HG03469 (cell line): ENCODE measurements around the gene NUDT3.
"Not testable (repeated sequence)": the region's sequence is repeated elsewhere in the genome, so short reads cannot be mapped to it uniquely, and the experiment has no call there.

ENCODE experiments used
- ATAC-seq: cut with Tn5 transposase; IDR thresholded peaks from one replicate; pipeline ENCODE4 v1.9.1; 2021; ENCODE audit warnings: mild to moderate bottlenecking, moderate library complexity, moderate number of reproducible peaks; ENCODE audit not compliant: unreplicated experiment

NUDT3 gene

GRCh38 chr6:34346175-34347119, 46.0 kb downstream of the NUDT3 start:
- ATAC-seq: no peak

GRCh38 chr6:34343806-34344205, 48.7 kb downstream of the NUDT3 start:
- ATAC-seq: no peak

GRCh38 chr6:34342247-34342646, 50.2 kb downstream of the NUDT3 start:
- no peak for ATAC-seq

DNA sequence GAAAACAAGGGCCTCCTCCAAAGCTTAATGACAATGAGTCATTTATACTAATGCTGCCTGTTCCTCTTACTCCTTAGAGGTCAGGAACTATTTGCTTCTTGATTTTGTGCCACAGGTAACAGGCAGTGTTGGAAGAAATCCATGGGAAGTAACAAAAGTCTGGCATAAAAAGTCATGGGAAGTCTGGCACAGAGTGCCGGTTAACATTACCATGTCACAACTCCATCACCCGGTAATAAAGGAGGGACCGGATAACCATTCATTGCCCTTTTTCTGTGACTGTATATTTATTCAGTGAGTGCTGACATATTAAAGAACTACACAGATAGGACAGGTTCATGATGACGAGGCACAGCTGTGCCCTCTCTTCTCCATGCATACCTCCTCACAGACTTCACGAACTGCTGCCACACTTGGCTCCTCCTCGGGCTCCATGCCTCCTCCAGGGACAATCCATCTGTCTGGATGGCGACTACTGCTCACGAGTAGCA, 50.9 kb downstream of the NUDT3 start:
- no peak for ATAC-seq

DNA sequence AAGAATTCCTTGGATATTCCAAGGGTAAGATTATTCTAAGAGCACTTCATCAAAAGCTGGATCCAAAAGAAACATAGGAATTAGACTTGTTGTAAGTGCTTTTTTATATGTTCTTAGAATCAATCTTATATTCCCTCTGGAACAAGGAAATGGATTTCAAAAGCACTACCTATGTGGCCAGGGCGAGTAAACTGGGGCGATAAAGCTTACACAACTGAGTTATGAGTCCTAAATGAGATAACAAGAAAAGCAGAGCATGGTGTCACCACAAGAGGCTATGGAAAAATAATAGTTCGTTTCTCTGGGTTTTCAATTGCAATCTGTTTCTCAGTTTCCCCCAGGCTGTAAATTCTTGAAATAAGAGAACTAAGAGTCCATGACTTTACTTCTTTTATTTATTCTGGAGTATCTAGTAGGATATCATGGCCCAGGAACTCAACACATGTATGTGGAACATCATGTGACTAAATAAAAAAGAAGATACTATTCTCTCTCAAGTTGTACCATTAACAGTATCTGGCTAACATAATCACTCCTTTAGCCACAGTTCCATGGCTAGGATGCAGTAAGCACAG, 51.5 kb downstream of the NUDT3 start:
- ATAC-seq: no peak

GRCh38 chr6:34340394-34340793, 52.1 kb downstream of the NUDT3 start:
- ATAC-seq: no peak

- no peak for ATAC-seq
Observed at GRCh38 chr6:34339971-34340370, 52.5 kb downstream of the NUDT3 start.

DNA sequence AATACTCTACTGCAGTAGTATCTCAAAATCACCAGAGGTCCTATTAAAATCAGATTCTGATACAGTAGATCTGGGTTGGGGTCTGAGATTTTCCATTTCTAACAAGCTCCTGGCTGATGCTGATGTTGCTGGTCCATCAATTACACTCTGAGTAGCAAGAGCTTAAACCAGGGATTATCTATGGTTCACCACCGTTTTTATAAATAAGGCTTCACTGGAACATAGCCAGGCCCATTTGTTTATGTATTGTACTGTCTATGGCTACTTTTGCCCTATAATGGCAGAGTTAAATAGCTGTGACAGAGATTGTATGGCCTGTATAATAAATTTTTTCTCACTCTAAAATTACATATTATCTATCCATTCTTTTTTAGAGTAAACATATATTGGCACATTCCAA, 53.0 kb downstream of the NUDT3 start:
- ATAC-seq: no peak

- no peak for ATAC-seq
Observed at GRCh38 chr6:34338811-34339210, 53.7 kb downstream of the NUDT3 start.

GRCh38 chr6:34338377-34338776, 54.1 kb downstream of the NUDT3 start:
- no peak for ATAC-seq

DNA sequence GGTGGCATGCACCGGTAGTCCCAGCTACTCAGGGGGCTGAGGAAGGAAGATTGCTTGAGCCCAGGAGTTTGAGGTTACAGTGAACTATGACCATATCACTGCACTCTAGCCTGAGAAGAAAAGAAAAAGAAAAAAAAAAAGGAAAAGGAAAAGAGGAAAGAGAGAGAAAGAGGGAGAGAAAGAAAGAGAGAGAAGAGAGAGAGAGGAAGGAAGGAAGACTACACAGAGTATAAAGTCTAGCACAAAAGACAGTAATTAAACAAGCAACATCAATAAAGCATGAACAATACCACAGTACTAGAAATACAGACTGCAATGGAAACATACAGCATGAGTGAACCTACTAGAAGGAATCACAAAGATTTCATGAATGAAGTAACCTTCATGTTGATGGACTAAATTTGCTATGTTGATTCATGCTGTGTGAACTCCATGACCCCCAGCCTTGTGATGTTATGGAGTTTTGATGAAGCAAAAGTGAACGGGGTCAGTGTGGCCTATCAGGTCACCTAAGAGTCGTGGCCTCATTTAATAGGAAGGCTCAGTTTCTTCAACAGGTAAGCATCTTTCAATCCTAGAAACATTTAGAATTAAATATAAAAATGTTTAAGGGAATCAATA, 57.6 kb downstream of the NUDT3 start:
- ATAC-seq: no peak

DNA sequence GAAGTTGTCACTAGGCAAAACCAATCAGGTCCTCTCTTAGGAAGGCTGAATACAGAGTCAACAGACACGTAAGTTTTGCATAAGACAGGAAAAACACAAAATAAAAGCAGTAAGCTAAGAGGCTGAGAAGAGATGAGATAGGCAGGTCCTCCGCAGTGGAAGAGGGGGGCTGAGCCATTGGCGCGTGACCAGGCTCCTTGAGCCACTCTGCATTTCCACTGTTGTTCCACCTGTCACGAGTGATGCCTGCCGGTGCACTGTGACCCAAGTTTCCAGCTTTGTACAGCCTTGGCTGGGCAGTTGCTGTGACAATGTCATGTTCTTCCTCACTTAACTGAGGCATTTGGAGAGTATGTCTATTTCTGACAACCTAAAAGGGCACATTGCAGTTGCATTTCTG, 58.6 kb downstream of the NUDT3 start:
- no peak for ATAC-seq

DNA sequence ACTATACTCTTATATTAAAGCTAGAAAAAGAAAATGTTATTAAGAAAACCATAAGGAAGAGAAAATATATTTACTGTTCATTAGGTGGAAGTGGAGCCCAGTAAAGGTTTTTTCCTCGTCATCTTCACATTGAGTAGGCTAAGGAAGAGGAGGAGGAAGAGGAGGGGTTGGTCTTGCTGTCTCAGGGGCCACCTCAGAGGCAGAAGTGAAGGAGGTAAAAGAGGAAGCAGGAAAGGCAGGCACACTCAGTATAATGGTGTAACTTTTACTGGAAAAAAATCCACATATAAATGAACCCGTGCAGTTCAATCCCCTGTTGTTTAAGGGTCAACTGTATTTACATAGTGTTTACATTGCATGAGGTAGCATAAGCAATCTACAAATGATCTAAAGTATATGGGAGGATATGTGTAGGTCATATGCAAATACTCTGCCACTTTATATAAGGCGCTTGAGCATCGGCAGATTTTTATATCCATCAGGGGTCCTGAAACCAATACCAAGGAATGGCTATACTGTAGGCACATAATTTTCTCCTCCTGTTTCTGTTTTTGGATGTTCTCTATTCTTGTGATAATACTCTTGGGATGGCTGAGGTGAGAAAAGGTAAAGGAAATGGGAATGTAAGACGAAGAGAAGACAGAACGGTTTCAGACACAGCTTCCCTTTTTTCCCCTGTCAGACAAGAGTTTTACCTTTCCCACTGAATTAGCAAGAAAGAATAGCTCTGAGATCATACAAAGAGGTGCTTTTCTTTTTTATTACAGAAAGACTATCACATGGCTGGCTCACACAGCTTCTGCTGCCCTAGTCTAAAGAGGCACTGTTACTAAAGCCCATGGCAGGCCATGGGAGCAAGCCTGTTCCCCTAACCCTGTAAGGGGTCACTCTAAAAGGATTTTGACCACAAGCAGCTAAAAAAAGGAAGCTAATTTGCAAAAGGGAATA, 59.9 kb downstream of the NUDT3 start:
- ATAC-seq: no peak

GRCh38 chr6:34331371-34332050, 61.0 kb downstream of the NUDT3 start:
- ATAC-seq: no peak

- ATAC-seq: not testable (repeated sequence)
Observed at GRCh38 chr6:34329814-34330213, 62.7 kb downstream of the NUDT3 start.

DNA sequence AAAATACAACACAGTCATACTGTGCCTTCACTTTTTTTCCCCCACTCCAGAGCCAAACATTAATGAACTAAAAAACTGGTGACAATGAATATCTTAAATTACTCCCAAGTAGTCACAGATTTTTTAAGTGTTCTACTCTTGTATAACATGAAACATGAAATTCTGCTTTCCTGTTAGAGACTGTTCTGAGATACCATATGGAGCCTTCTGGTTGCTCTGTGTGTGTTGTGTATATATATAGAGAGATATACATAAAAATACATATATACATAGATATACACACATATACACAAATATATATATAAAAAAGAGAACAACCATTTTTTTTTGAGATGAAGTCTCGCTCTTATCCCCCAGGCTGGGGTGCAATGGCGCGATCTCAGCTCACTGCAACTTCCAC, 63.5 kb downstream of the NUDT3 start:
- ATAC-seq: no peak

DNA sequence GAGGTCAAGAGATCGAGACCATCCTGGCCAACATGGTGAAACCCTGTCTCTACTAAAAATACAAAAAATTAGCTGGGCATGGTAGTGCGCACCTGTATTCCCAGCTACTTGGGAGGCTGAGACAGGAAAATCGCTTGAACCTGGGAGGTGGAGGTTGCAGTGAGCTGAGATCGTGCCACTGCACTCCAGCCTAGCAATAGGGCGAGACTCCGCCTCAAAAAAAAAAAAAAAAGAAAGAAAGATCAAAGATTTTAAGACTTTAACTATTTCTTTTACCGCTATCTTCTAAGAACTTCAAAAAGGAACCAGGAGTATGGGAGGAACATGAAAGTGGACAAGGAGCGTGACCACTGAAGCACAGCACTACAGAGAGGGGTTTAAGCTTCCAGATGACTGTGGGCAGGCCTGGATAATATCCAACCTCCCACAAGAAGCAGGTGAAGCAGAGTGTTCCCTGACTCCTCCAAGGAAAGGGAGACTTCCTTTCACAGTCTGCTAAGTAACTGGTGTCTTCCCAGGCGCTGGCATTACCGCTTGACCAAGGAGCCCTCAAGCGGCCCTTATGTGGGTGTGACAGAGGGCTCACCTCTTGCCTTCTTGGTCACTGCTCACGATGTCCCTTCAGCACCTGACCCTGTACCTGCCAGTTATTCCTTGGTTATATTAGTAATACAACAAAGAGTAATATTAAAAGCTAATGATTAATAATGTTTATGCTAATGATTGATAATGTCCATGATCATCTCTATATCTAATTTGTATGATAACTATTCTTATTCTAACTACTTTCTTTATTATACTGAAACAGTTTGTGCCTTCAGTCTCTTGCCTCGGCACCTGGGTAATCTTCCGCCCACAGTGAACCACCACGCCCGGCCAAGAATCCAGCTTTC, 64.9 kb downstream of the NUDT3 start:
- not testable (repeated sequence) for ATAC-seq

DNA sequence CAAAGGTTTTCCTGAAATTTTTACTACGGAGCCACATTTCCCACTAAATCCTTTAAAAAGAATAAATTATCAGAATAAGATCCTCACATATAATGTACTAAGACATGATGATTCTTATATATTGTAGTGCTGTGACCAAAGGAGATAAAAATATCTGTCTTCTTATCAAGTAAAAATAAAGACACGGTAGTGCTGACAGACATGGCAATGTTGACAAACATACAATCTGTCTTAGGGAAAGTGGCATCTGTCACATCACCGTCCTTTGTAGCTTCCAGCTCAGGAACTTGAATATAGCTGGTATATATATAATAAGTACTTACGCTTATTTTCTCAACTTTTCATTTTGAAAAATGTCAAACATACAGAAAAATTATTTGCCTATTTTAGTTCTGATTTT, 66.8 kb downstream of the NUDT3 start:
- ATAC-seq: no peak
